ENCODE results near the gene LAMA2. TPM values are rescaled to one million over a fixed set of nuclear protein-coding genes. Genes with fewer than 3 reads are reported as not detected.

LAMA2 gene
- total RNA-seq, 1 experiment from 2014 or later: 8.2 TPM

- Histone ChIP-seq H4K20me1 (ENCODE audit: insufficient read depth) (no peaks in the 10 kb centered on the region), H3K4me3 (replicated peaks in 1 of 2; ENCODE audit: low read depth in 1 of 2, low read length in 2 of 2) (no peak overlapping the region), H3K4me1 (ENCODE audit: control insufficient read depth in 1 of 2, insufficient read depth in 2 of 2, low read length in 2 of 2) (no peaks in the 10 kb centered on the region), H2AFZ (ENCODE audit: low read depth, low read length, poor library complexity, severe bottlenecking) (no peak overlapping the region), H3K9ac (ENCODE audit: low read length) (no peak overlapping the region), H3K36me3 (ENCODE audit: control insufficient read depth in 1 of 2, insufficient read depth in 2 of 2, low read length in 2 of 2) (no peaks in the 10 kb centered on the region), H3K27me3 (ENCODE audit: insufficient read depth, low read length) (no peaks in the 10 kb centered on the region), H3K9me2 (ENCODE audit: insufficient read depth) (no peaks in the 10 kb centered on the region), H3K27ac (ENCODE audit: low read depth, low read length) (no peak overlapping the region), H3K9me3 (ENCODE audit: control insufficient read depth in 1 of 2, insufficient read depth in 1 of 2, low read depth in 1 of 2, low read length in 2 of 2) (no peaks in the 10 kb centered on the region), H3K79me2 (ENCODE audit: insufficient read depth, low read length) (no peaks in the 10 kb centered on the region), H3K4me2 (ENCODE audit: low read length) (no peak overlapping the region)
- intact Hi-C loops (cut with micrococcal nuclease): no loop called here
- no TSS peak for BruUV-seq (replicated peaks)
- DNase-seq (ENCODE audit: low read depth, low spot score) (no peak), ATAC-seq (no peak)
- CTCF ChIA-PET: no interaction called here
- RAD21 ChIA-PET (ENCODE audit: low non-redundant PET in 1 of 2, low total read pairs in 2 of 2, uncharacterized antibody in 2 of 2, unreplicated experiment in 2 of 2): no interaction called here
- TF ChIP-seq EGR1 (IDR thresholded peaks at IDR 0.05; ENCODE audit: low read depth) (no peak), EZH2 (IDR thresholded peaks at IDR 0.05) (no peak), POLR2AphosphoS5 (IDR thresholded peaks at IDR 0.05; ENCODE audit: low read depth, low read length) (no peak), SRF (IDR thresholded peaks at IDR 0.05; ENCODE audit: low read depth) (no peak), ZFX (IDR thresholded peaks at IDR 0.05) (no peak), SP1 (IDR thresholded peaks at IDR 0.05; ENCODE audit: low read depth) (no peak), ATF3 (IDR thresholded peaks at IDR 0.05) (no peak), TCF7L2 (IDR thresholded peaks at IDR 0.05; ENCODE audit: borderline replicate concordance, extremely low read depth, insufficient read depth, insufficient read length) (no peak), YY1 (IDR thresholded peaks at IDR 0.05; ENCODE audit: extremely low read depth, insufficient replicate concordance, low read depth, low read length) (no peak), ZNF274 (IDR thresholded peaks at IDR 0.05; ENCODE audit: low read depth, low read length) (no peak), CTCF (IDR thresholded peaks at IDR 0.05 in 2 of 3, conservative IDR thresholded peaks at IDR 0.05 in 1 of 3; ENCODE audit: borderline replicate concordance in 1 of 3, insufficient read depth in 1 of 3, low read depth in 2 of 3, low read length in 2 of 3) (no peak), EZH2phosphoT487 (IDR thresholded peaks at IDR 0.05; ENCODE audit: borderline replicate concordance) (no peak), POLR2A (IDR thresholded peaks at IDR 0.05; ENCODE audit: borderline replicate concordance, extremely low read depth, insufficient read depth, insufficient read length) (no peak), ELF1 (IDR thresholded peaks at IDR 0.05; ENCODE audit: borderline replicate concordance, low read depth) (no peak), JUND (IDR thresholded peaks at IDR 0.05) (no peak), FOSL1 (IDR thresholded peaks at IDR 0.05; ENCODE audit: low read depth) (no peak), RAD21 (IDR thresholded peaks at IDR 0.05; ENCODE audit: low read depth) (no peak), CBX3 (IDR thresholded peaks at IDR 0.05; ENCODE audit: low read depth) (no peak), CEBPB (IDR thresholded peaks at IDR 0.05; ENCODE audit: low read depth) (no peak)
- POLR2A ChIA-PET: no interaction called here
These were observed 561.7 kb downstream of the LAMA2 start for GRCh38 chr6:129444683-129445082.
